K562 (cell line): ENCODE measurements around the gene SCAMP3. TPM values are rescaled to one million over a fixed set of nuclear protein-coding genes. Genes with fewer than 3 reads are reported as not detected.

Experiments used
- BRD9 ChIP-seq: fragments of 450-650 bp; IDR thresholded peaks from 2 replicates; pipeline ENCODE4 v1.6.1; 2018; ENCODE audit warnings: low read depth; ENCODE audit not compliant: partially characterized antibody
- ETV1 ChIP-seq: fragments of 450-650 bp; conservative IDR thresholded peaks from 2 replicates; pipeline ENCODE4 v1.6.1; 2016; ENCODE audit warnings: missing genetic modification characterization, control low read depth, low read depth, missing compliant biosample characterization
- FOXJ2 ChIP-seq: fragments of 200-800 bp; sonication (Bioruptor generic); IDR thresholded peaks from 2 replicates; pipeline ENCODE4 v1.6.1; 2016; ENCODE audit warnings: missing genetic modification characterization, missing compliant biosample characterization
- HMG20B ChIP-seq: fragments of 250-450 bp; sonication (Bioruptor Pico); IDR thresholded peaks from 2 replicates; pipeline ENCODE4 v1.5.0; 2021; ENCODE audit warnings: mild to moderate bottlenecking
- KLF6 ChIP-seq: fragments of 250-450 bp; sonication (Bioruptor Pico); IDR thresholded peaks from 2 replicates; pipeline ENCODE4 v1.4.0; 2020; ENCODE audit warnings: mild to moderate bottlenecking, moderate library complexity, borderline replicate concordance
- MCM3 ChIP-seq: fragments of 450-650 bp; IDR thresholded peaks from 2 replicates; pipeline ENCODE4 v1.6.1; 2016
- PHF20 ChIP-seq: fragments of 450-650 bp; IDR thresholded peaks from 2 replicates; pipeline ENCODE4 v1.6.1; 2018; ENCODE audit not compliant: partially characterized antibody
- PPARD ChIP-seq: fragments of 250-450 bp; sonication (Bioruptor Pico); IDR thresholded peaks from 2 replicates; pipeline ENCODE4 v1.8.0; 2022; ENCODE audit warnings: inconsistent platforms, mild to moderate bottlenecking, moderate library complexity
- PYGO2 ChIP-seq: fragments of 450-650 bp; IDR thresholded peaks from 2 replicates; pipeline ENCODE4 v1.6.1; 2016; ENCODE audit warnings: mild to moderate bottlenecking, missing genetic modification characterization, moderate library complexity, missing compliant biosample characterization
- RBBP5 ChIP-seq: fragments of 200-600 bp; sonication (generic); IDR thresholded peaks from 2 replicates; pipeline ENCODE4 v1.6.1; 2012; ENCODE audit warnings: borderline replicate concordance, mild to moderate bottlenecking, low read length, control low read depth, inconsistent platforms; ENCODE audit not compliant: insufficient read depth, poor library complexity, severe bottlenecking
- RFX7 ChIP-seq: fragments of 250-450 bp; sonication (Bioruptor Pico); IDR thresholded peaks from 2 replicates; pipeline ENCODE4 v1.5.1; 2021; ENCODE audit warnings: mild to moderate bottlenecking
- ZEB2 ChIP-seq: fragments of 450-650 bp; IDR thresholded peaks from 2 replicates; pipeline ENCODE4 v1.6.1; 2016
- ZNF175 ChIP-seq: fragments of 200-800 bp; sonication (Bioruptor generic); IDR thresholded peaks from 2 replicates; pipeline ENCODE4 v1.6.1; 2016; ENCODE audit warnings: low read depth, mild to moderate bottlenecking, missing genetic modification characterization, missing compliant biosample characterization
- polyA plus RNA-seq, 8 experiments: library from polyadenylated mRNA; depleted of rRNA in 4 of 8; stranded (reverse) in 5 of 8; unstranded in 3 of 8; fragments of >200 nt; fragmentation: Nextera tagmentation in 2 of 8; fragmentation: Illumina TruSeq in 1 of 8; extraction: Ambion mirVana in 2 of 8; extraction: Trizol in 1 of 8; gene quantifications; 2 replicates each; pipeline versions ENCODE4 v1.2.1 to v1.2.3, GENCODE V29; 2011 to 2014; ENCODE audit warnings: inconsistent platforms in 1 of 8, missing spikeins in 1 of 8
- total RNA-seq, 7 experiments: library from RNA; depleted of rRNA in 6 of 7; stranded (reverse); fragments of >200 nt in 6 of 7; fragmentation: Illumina TruSeq in 2 of 7; extraction: Trizol in 2 of 7; gene quantifications; 2 replicates each; pipeline versions ENCODE4 v1.2.1 to v1.2.3, GENCODE V29; 2011 to 2021; ENCODE audit warnings: low replicate concordance in 1 of 7
- TF ChIP-seq, protein P1 (sequence below): sonication (generic); formaldehyde crosslinking; IDR thresholded peaks from 2 replicates; pipeline ENCODE4 v1.8.0; 2023; ENCODE audit warnings: mild to moderate bottlenecking, missing genetic modification reagents
- TF ChIP-seq, protein P2 (sequence below), 2 experiments: fragments of 450-650 bp; formaldehyde crosslinking in 1 of 2; IDR thresholded peaks; 2 replicates each; pipeline versions ENCODE4 v1.4.0 to v1.6.1; 2014 to 2020; ENCODE audit warnings: mild to moderate bottlenecking in 2 of 2, borderline replicate concordance in 1 of 2, low read depth in 1 of 2
- TF ChIP-seq, protein P3 (sequence below): IDR thresholded peaks from 2 replicates; pipeline ENCODE4 v1.6.1; 2011; ENCODE audit warnings: borderline replicate concordance, low read depth, mild to moderate bottlenecking, moderate library complexity, low read length; ENCODE audit not compliant: insufficient read depth, poor library complexity, severe bottlenecking

The SCAMP3 gene
- total and polyA plus RNA-seq, 9 of the 15 experiments (the other 6 are each of a cell fraction or from before 2014, with no cell fraction given), result 14.2 to 131 (median 86.1) TPM

DNA sequence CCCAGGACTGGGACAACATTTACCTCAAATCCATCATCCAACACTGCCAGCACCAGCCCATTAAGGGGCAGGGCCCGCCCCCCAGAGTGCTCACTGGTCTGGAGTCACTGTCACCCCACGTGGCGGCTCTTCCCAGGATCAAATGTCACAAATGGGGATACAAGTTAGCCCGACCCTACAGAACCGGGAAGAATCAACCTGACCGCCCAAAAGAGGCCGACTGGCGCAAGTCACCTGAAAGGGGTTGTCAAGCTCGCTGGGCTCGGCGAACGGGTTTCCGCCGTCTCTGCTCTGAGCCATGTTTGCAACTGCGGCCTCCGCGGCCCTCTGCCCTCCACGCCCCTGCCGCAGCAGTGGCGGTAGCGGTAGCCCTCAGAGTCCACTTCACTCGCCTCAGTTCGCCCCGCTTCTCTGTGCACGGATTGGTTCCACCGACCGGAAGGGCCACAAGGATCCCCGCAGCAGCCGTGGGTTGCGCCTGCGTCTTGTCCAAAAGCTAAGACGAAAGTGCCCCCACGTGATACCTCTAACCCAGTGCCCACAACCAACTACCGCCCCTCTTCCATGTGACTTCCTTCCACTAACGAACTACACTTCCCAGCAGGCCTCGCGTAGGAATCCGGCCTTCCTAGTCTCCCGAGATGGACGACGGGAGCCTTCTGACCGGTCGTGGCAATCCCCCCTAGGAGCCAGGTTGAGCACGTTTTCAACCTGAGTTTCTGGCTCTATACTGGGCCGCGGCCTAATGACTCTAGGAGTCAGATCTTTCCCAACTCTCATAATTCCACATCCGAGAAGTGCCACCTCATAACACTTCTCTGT, at the start of gene SCAMP3 (continued):
- TF ChIP-seq RFX7 (CRISPR knock-in tag) (peak; percentile 23; the same call in 1 of the 2 replicates), ZNF175 (CRISPR knock-in tag) (no peak), PHF20 (peak; percentile 73), FOXJ2 (0 out of 2 replicates have a peak, but pooled peaks have one; percentile 45), PYGO2 (tag) (no peak), RBBP5 (peak; percentile 74), ZEB2 (no peak), MCM3 (no peak), KLF6 (CRISPR knock-in tag) (no peak), BRD9 (no peak), ETV1 (peak; percentile 80), PPARD (CRISPR knock-in tag) (no peak), HMG20B (CRISPR knock-in tag) (peak; percentile 8; the same call in 1 of the 2 replicates)
- TF ChIP-seq, protein P1, sequence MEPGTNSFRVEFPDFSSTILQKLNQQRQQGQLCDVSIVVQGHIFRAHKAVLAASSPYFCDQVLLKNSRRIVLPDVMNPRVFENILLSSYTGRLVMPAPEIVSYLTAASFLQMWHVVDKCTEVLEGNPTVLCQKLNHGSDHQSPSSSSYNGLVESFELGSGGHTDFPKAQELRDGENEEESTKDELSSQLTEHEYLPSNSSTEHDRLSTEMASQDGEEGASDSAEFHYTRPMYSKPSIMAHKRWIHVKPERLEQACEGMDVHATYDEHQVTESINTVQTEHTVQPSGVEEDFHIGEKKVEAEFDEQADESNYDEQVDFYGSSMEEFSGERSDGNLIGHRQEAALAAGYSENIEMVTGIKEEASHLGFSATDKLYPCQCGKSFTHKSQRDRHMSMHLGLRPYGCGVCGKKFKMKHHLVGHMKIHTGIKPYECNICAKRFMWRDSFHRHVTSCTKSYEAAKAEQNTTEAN, result no peak
- TF ChIP-seq, protein P2, sequence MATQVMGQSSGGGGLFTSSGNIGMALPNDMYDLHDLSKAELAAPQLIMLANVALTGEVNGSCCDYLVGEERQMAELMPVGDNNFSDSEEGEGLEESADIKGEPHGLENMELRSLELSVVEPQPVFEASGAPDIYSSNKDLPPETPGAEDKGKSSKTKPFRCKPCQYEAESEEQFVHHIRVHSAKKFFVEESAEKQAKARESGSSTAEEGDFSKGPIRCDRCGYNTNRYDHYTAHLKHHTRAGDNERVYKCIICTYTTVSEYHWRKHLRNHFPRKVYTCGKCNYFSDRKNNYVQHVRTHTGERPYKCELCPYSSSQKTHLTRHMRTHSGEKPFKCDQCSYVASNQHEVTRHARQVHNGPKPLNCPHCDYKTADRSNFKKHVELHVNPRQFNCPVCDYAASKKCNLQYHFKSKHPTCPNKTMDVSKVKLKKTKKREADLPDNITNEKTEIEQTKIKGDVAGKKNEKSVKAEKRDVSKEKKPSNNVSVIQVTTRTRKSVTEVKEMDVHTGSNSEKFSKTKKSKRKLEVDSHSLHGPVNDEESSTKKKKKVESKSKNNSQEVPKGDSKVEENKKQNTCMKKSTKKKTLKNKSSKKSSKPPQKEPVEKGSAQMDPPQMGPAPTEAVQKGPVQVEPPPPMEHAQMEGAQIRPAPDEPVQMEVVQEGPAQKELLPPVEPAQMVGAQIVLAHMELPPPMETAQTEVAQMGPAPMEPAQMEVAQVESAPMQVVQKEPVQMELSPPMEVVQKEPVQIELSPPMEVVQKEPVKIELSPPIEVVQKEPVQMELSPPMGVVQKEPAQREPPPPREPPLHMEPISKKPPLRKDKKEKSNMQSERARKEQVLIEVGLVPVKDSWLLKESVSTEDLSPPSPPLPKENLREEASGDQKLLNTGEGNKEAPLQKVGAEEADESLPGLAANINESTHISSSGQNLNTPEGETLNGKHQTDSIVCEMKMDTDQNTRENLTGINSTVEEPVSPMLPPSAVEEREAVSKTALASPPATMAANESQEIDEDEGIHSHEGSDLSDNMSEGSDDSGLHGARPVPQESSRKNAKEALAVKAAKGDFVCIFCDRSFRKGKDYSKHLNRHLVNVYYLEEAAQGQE (IDR thresholded peaks at IDR 0.05; ENCODE audit: borderline replicate concordance), result peak; percentile 85
- TF ChIP-seq, protein P2 (CRISPR knock-in tag; IDR thresholded peaks at IDR 0.05; ENCODE audit: low read depth), result peak; percentile 91
- TF ChIP-seq, protein P3, sequence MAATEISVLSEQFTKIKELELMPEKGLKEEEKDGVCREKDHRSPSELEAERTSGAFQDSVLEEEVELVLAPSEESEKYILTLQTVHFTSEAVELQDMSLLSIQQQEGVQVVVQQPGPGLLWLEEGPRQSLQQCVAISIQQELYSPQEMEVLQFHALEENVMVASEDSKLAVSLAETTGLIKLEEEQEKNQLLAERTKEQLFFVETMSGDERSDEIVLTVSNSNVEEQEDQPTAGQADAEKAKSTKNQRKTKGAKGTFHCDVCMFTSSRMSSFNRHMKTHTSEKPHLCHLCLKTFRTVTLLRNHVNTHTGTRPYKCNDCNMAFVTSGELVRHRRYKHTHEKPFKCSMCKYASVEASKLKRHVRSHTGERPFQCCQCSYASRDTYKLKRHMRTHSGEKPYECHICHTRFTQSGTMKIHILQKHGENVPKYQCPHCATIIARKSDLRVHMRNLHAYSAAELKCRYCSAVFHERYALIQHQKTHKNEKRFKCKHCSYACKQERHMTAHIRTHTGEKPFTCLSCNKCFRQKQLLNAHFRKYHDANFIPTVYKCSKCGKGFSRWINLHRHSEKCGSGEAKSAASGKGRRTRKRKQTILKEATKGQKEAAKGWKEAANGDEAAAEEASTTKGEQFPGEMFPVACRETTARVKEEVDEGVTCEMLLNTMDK, result no peak
